Measurements from ENCODE around the gene NKG7.

GRCh38 chr19:51339687-51340656 is 32.5 kb downstream of the NKG7 start:
- TF ChIP-seq CTCF (IDR thresholded peaks at IDR 0.05) (peak; percentile 21 to 61 (median 55)), POLR2A (IDR thresholded peaks at IDR 0.05) (no peak)
